Thoracic aorta (tissue), 2 donors: ENCODE results near the gene CA9. TPM values are rescaled to one million over a fixed set of nuclear protein-coding genes. Genes with fewer than 3 reads are reported as not detected.

Source experiments
- ATAC-seq: fragments of 150-250 bp; one replicate; pipeline ENCODE4 v1.8.0; 2017; ENCODE audit warnings: low read depth; ENCODE audit not compliant: insufficient number of reproducible peaks, low FRiP score
- DNase-seq: peaks from one replicate; pipeline ENCODE4 v3.0.0-alpha.2; 2020; ENCODE audit warnings: low spot score
- H3K27ac ChIP-seq, 2 donors: fragments of 200-600 bp; sonication (generic); 1 replicate in 1 of 2; 2 replicates in 1 of 2; pipeline ENCODE4 v1.5.1; 2016; ENCODE audit warnings: mild to moderate bottlenecking in 2 of 2, moderate library complexity in 2 of 2
- H3K27me3 ChIP-seq: fragments of 200-600 bp; sonication (generic); replicated peaks from 2 replicates; pipeline ENCODE4 v1.6.0; 2016; ENCODE audit warnings: mild to moderate bottlenecking; ENCODE audit not compliant: insufficient read depth
- H3K36me3 ChIP-seq: fragments of 200-600 bp; sonication (generic); one replicate; pipeline ENCODE4 v1.5.1; 2016
- H3K4me1 ChIP-seq, 2 donors: fragments of 200-600 bp; sonication (generic); 1 replicate in 1 of 2; 2 replicates in 1 of 2; pipeline versions ENCODE4 v1.5.1 to v1.6.0; 2016; ENCODE audit warnings: low read depth in 2 of 2, mild to moderate bottlenecking in 1 of 2; ENCODE audit not compliant: control insufficient read depth in 1 of 2
- H3K4me3 ChIP-seq: fragments of 200-600 bp; sonication (generic); 2 replicates; pipeline ENCODE4 v1.5.1; 2016; ENCODE audit warnings: mild to moderate bottlenecking
- H3K9me3 ChIP-seq: fragments of 200-600 bp; sonication (generic); 2 replicates; pipeline ENCODE4 v1.5.1; 2016
- total RNA-seq, 2 donors: library from RNA; depleted of rRNA; stranded (reverse); fragments of >200 nt; gene quantifications; one replicate each; pipeline versions ENCODE4 v1.1.0 to v1.2.3, GENCODE V29; 2016
- TF ChIP-seq, protein P1 (sequence below): fragments of 200-600 bp; sonication (generic); IDR thresholded peaks from one replicate; pipeline ENCODE4 v1.5.1; 2019; ENCODE audit warnings: antibody characterized with exemption

The CA9 gene
- total RNA-seq, 2 donors from 2014 or later = 10.7 TPM; not detected in 1

DNA sequence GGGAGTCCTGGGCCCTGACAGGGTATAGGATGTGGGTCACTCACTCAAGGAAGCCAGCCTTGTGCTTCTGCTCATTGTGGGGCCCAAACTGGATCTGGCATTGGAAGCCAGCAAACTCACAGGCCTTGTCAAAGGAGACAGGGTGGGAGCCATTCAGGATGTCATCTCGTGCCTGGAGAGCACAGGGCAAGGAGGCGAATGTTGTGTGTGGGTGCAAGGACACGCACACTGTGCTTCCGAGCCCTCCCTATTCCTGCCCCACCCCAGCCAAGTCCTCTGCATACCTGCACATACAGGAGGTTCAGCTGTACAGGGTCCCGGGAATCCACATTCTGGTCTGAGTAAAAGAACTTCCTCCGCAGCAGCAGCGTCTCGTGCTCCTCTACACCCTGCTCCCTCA lies 50.2 kb downstream of the CA9 start:
- TF ChIP-seq, protein P1, sequence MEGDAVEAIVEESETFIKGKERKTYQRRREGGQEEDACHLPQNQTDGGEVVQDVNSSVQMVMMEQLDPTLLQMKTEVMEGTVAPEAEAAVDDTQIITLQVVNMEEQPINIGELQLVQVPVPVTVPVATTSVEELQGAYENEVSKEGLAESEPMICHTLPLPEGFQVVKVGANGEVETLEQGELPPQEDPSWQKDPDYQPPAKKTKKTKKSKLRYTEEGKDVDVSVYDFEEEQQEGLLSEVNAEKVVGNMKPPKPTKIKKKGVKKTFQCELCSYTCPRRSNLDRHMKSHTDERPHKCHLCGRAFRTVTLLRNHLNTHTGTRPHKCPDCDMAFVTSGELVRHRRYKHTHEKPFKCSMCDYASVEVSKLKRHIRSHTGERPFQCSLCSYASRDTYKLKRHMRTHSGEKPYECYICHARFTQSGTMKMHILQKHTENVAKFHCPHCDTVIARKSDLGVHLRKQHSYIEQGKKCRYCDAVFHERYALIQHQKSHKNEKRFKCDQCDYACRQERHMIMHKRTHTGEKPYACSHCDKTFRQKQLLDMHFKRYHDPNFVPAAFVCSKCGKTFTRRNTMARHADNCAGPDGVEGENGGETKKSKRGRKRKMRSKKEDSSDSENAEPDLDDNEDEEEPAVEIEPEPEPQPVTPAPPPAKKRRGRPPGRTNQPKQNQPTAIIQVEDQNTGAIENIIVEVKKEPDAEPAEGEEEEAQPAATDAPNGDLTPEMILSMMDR = no peak
- Histone ChIP-seq H3K36me3 (peaks cover 66% of the 10 kb centered on the region), H3K27me3 (no peaks in the 10 kb centered on the region), H3K27ac (peak overlapping the region in 1 of 2 donors; percentile 99), H3K9me3 (no peaks in the 10 kb centered on the region), H3K4me1 (peaks cover 14 to 36% of the 10 kb centered on the region in 2 donors), H3K4me3 (no peak overlapping the region)
- DNase-seq (no peak), ATAC-seq (no peak)

- Histone ChIP-seq H3K4me3 (no peak overlapping the region), H3K27me3 (no peaks in the 10 kb centered on the region), H3K9me3 (no peaks in the 10 kb centered on the region), H3K36me3 (peaks cover 51% of the 10 kb centered on the region), H3K27ac (peak overlapping the region; percentile 99), H3K4me1 (peaks cover 20 to 49% of the 10 kb centered on the region in 2 donors)
- TF ChIP-seq, protein P1 = no peak
- ATAC-seq (no peak), DNase-seq (no peak)
Measured at GRCh38 chr9:35725362-35725761, 51.6 kb downstream of the CA9 start.

GRCh38 chr9:35726931-35727330 lies 53.2 kb downstream of the CA9 start:
- DNase-seq (peak; percentile 67), ATAC-seq (no peak)

DNA sequence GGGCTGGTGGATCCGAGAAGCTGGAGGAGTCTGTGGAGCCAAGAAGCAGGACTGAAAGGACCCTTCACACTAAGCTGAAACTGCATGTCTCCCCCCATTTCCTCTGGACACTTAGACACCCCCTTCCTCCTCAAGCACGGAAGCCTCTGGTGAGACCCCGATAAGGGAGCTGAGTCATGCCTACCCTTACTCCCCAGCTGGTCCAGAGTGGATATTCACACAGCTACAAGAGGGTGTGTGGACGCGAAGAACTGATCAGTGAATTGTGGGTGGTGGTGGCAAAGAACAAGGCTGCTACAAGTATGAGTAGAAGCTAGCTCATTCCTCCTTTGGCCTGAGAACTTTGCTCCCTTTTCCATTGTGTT lies 53.9 kb downstream of the CA9 start:
- Histone ChIP-seq H3K4me1 (peaks cover 20 to 55% of the 10 kb centered on the region in 2 donors), H3K27me3 (no peaks in the 10 kb centered on the region), H3K27ac (peak overlapping the region; percentile 99), H3K36me3 (peaks cover 28% of the 10 kb centered on the region), H3K9me3 (no peaks in the 10 kb centered on the region), H3K4me3 (peak overlapping the region; percentile 86)
- DNase-seq (no peak), ATAC-seq (no peak)
- TF ChIP-seq, protein P1 = no peak

More at GRCh38 chr9:35726931-35727330, 53.2 kb downstream of the CA9 start:
- H3K4me3 ChIP-seq = peak overlapping the region; percentile 86
- no peaks in the 10 kb centered on the region for H3K27me3 ChIP-seq
- H3K9me3 ChIP-seq = no peaks in the 10 kb centered on the region
- TF ChIP-seq, protein P1 = peak; percentile 28
- H3K36me3 ChIP-seq = peaks cover 35% of the 10 kb centered on the region
- H3K27ac ChIP-seq = peak overlapping the region; percentile 99
- peaks cover 20 to 55% of the 10 kb centered on the region in 2 donors for H3K4me1 ChIP-seq

DNA sequence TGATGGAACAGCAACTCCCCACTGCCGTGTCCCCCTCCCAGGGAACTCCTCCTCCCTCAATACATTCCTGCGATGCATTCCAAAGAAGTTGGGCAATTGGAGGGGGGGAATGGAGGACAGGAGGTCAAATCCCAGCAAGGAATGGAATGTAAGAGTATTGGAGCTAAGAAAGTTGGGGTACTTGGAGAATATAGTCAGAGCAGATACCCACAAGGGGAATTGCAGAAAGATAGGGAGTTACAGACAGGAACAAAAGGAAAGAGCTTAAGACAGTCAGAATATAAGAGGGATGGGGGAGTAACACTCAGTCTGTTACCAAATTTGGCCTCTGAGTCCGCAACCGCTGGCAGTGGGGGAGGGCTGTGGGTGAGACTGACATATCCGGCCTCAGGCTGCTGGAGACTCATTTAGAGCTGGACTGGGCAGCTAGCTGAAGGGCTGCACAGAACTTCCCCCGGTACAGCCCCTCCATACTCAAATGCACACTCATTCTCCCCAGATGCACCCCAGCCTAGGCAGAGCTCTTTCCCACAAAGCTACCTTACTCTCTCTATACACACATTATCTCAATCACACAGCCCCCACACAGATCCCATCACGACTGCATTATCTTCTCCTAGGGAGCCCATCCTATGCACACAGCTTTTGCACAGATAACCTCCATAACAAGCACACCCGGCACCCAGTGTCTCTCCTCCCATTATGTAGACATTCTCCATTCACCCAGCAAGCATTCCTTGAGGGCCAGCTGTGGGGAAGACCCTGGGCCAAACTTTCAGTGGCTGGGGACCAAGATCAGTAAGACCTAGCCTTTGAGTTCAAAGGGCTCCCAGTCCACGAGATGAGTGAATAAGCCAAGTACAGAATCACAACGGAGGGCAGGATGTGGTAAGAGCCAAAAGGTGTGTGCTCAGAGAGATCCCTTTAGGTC lies 54.6 kb downstream of the CA9 start:
- H3K27me3 ChIP-seq = no peaks in the 10 kb centered on the region

More for the DNA sequence above, 54.6 kb downstream of the CA9 start:
- H3K4me1 ChIP-seq = peaks cover 23 to 59% of the 10 kb centered on the region in 2 donors
- H3K27ac ChIP-seq = peak overlapping the region; percentile 99
- H3K36me3 ChIP-seq = peaks cover 23% of the 10 kb centered on the region
- no peaks in the 10 kb centered on the region for H3K9me3 ChIP-seq
- ATAC-seq (peak; percentile 44), DNase-seq (peak; percentile 80)
- H3K4me3 ChIP-seq = peak overlapping the region; percentile 86
- TF ChIP-seq, protein P1 = no peak
